T-helper 22 cell (primary cell): ENCODE measurements around the gene BACH2.
A peak's percentile ranks its signal among the peaks of the same experiment; 100 is the strongest.
"Not testable (repeated sequence)": the region's sequence is repeated elsewhere in the genome, so short reads cannot be mapped to it uniquely, and the experiment has no call there.

Experiments used
- DNase-seq: peaks from one replicate; pipeline ENCODE4 v3.0.0-alpha.2; 2020; ENCODE audit warnings: low read depth

Gene BACH2

DNA sequence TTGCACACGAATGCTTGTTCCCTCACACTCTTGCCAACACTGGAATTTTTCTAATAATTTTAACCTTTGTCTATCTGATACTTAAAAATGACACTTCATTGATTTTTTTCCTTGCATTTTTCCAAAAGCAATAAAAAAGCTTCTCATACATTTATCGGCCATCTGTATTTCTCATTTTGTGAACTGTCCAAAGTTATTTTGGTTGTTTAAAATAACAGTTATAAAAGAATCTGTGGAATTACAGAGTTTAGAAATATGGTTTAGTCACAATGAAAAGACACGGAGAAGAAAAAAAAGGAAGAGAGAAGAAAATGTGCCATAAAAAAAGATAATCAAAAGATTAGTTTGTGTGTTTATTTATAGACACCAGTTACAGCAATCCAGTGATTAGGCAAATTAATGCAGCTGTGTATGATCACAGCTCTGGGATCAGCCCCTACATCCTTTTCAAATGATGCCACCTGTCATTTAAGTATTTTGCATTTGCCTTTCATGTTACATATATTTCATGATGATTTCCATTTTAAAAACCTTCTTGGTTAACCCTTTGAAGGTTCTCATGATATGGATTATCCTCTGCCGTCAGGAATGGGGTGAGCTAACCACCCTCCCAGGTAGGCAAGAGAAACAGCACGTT is 171.7 kb downstream of the BACH2 start:
- no peak for DNase-seq

GRCh38 chr6:90123831-90124230 is 172.8 kb downstream of the BACH2 start:
- no peak for DNase-seq

- DNase-seq: no peak
Measured at GRCh38 chr6:90121982-90122381, 174.7 kb downstream of the BACH2 start.

DNA sequence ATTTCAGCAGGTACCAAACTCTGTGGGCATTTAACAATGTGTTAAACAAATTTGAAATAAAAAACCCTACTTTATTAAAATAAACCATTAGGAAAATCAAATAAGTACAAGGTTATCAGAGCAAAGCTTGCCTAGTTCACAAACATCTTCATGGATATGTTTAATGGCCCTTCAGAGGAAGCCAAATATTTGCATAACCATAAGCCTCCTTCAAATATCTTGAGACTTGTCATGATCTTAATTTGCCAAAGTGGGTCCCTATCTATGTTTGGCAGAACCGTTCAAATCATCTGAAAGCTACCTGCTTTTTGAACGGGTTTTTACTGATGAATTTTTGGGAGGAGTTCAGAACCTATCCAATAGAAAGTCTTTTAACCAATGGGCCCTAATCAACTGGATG is 176.3 kb downstream of the BACH2 start:
- DNase-seq: no peak

DNA sequence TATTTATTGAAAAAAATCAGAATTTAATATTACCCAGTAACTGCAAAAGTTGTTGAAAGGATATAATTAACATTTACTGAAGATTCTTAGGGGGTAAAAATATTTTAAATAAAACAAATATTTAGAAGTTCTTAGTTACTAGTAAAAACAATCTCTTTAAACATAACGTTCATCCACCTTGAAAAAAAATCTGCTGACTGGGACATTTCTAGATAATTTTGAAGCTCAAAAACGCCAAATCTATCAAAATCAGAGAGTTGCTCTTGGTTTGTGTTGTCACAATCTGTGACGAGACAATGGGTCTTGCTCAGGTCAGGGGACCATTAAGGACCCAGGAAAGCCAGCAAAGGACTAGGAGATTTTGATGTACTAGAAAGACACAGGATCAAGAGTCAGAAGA is 177.0 kb downstream of the BACH2 start:
- no peak for DNase-seq

GRCh38 chr6:90118581-90118980 is 178.1 kb downstream of the BACH2 start:
- no peak for DNase-seq

DNA sequence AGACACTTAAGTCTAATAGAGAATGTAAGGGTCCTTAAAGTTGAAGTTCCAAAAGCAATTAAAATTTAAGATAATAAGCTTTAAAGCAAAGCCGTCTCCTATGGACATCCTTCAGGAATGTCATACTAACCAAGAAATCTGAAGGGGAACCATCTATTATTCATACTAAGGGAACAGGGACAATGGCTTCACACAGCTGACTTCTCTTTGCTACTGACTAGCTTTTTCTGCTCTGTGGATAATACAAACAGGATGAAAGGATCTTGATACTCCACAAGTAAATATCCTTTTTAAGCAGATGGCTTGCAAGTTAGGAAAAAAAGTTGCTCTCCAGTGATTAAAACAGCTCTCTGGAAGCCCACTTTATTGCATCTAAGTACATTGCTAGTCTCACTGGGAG is 178.6 kb downstream of the BACH2 start:
- DNase-seq: no peak

GRCh38 chr6:90116126-90116525 is 180.5 kb downstream of the BACH2 start:
- not testable (repeated sequence) for DNase-seq

DNA sequence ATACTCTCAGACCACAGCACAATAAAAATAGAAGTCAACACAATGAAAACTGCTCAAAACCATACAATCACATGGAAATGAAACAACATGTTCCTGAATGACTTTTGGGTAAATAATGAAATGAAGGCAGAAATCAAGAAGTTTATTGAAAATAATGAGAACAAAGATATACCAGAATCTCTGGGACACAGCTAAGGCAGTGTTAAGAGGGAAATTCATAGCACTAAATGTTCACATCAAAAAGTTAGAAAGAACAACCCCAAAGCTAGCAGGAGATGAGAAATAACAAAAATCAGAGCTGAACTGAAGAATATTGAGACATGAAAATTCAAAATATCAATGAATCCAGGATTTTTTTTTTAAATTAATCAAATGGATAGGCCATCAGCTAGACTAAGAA is 183.3 kb downstream of the BACH2 start:
- no peak for DNase-seq

DNA sequence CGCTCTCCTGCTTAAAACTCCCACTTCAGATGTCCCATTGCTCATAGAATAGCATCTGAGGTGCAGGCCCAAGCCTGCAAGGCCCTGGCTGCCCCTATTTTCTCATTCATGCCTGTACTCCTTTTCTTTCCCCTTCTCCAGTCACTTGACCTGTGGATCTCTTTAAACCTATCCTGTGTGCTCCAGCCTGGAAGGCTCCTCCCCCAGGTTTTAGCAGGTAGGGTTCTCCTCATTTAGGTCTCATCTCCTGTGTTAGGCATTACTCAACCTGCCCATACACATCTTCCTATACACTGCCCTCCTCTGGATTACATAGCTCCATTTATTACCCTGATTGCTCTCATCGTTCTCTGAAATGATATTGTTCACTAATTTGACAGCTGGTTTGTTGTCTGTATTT is 185.3 kb downstream of the BACH2 start:
- DNase-seq: no peak

- DNase-seq: peak; percentile 36
Measured at GRCh38 chr6:90110971-90111370, 185.7 kb downstream of the BACH2 start.

DNA sequence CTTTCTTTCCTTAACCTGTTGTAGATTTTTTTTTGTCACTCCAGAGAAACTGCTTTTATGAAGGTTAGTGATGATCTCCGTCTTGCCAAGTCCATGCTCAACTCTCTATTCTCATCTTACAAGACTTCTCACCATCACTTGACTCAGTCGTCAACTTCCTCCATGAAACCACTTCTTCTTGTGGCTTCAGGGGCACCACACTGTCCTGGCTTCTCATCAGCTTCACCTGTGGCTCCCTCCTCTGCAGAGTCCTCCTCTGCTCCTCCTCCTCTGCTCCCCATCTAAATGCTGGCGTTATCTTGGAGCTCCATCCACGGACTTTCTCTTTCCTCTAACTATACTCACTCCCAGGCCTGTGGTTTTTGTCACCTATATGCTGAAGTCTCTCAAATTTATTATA is 187.5 kb downstream of the BACH2 start:
- DNase-seq: no peak

DNA sequence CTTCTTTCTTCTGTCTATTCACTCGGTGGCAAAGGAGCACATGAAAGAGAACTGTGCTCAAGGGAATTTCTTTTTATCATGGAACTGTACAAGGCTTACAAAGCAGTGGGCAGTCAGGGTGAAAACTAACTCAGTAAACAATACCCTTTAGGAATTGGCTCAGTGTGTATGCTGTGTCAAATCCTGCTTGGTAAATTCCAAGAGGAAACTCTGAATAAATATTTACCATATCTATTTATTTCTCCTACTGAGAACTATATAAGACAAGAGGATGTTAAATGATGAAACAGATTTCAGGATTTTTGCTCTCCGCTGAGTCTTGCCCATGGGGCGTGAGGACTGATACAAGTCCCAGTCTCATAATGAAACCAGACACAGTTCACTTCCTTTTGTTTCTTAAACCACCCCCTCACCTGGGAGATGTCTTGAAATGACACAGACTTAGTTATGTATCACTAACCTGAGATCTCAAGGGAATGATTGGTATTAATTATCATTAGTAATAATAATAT is 188.8 kb downstream of the BACH2 start:
- no peak for DNase-seq

DNA sequence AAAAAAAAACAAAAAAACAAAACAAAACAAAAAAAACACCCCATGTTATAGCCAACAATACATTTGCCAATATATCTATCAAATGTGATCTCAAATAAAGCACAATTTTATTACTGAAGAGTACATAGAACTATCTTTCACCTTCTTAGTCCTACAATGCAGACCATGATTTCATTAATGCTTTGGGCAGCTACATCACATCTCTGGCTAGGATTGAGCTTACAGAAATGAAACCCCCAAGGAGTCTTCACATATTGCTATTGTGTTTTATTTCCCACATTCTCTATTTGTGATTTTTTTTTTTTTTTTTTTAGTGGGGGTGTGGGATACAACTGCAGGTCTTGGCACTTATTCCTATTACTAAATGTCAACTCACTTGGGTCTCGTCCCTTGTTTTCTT is 189.3 kb downstream of the BACH2 start:
- DNase-seq: no peak

DNA sequence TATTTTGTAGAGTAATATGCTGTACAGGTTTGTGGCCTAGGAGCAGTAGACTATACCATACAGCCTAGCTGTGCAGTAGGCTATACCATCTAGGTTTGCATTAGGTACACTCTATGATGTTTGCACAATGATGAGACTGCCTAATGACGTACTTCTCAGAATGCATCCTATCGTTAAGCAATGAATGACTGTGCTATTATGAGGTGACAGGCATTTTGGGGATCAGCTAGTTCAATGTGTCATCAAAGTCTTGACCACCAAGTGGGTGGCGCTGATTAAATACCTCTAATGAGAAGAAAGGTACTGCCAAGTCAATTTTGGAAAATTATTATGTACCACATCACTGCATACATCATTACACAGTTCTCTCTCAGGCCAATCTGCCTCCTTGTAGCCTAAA is 190.2 kb downstream of the BACH2 start:
- no peak for DNase-seq

GRCh38 chr6:90105506-90106170 is 191.0 kb downstream of the BACH2 start:
- DNase-seq: no peak

GRCh38 chr6:90103056-90103800 is 193.4 kb downstream of the BACH2 start:
- DNase-seq: peak; percentile 20

GRCh38 chr6:90101403-90101802 is 195.2 kb downstream of the BACH2 start:
- DNase-seq: no peak

DNA sequence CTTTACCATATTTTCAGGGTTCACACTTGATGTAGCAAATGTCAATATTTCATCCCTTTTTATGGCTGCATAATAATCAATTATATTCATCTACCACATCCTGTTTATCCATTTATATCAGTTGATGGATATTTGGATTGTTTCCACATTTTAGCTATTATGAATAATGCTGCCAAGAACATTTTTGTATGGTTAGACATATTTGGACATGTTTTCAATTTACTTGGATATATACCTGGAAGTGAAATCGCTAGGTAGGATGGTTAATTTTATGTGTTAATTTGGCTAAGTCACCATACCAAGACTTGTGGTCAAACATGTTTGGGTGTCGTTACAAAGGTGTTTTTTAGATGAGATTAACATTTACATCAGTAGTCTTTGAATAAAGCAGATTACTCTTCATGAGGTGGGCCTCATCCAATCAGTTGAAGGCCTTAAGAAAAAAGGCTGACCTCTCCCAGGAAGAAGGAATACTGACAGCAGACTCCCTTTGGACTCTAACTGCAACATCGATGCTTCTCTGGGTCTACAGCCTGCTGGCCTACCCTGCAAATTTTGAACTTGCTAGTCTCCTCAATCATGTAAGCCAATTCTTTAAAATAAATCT is 196.5 kb downstream of the BACH2 start:
- no peak for DNase-seq

GRCh38 chr6:90098627-90099026 is 198.0 kb downstream of the BACH2 start:
- DNase-seq: no peak

DNA sequence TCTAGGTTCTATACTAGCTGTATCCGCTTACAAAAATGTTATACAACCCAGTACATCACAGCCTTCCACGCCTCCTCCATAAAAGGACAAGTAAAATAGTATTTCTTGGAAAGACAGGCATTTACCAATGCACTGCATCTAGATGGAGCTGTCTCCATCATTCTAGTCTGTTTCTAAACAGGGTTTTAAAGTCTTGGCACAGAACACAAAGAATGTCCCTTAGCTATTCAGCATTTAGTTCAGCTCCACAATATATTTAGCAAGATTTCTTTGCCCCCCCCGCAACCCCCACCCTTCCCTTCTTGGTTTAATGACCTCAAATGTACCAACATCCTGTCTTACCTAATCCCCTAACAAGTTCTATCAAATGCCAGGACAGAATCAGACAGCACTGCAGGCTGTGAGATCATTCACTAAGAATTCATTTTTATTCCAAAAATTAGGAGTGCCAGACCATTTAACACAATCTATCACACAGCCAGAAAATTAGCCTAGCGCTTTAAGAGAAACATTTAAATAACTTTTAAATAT is 198.6 kb downstream of the BACH2 start:
- DNase-seq: no peak

- no peak for DNase-seq
Measured at GRCh38 chr6:90097356-90097755, 199.3 kb downstream of the BACH2 start.

- no peak for DNase-seq
Measured at GRCh38 chr6:90096818-90097217, 199.8 kb downstream of the BACH2 start.
